ENCODE data around the gene BFSP2. TPM values are rescaled to one million over a fixed set of nuclear protein-coding genes. Genes with fewer than 3 reads are reported as not detected.

BFSP2 gene
- total and polyA plus RNA-seq, 10 donors, result 1.5 to 52.5 (median 3.1) TPM; not detected in 1

- no peak for TF ChIP-seq POLR2A (IDR thresholded peaks at IDR 0.05)
- intact Hi-C loops (cut with DNase I; ENCODE audit: low total_unique reads), result no loop called here
- H3K4me3 ChIP-seq, result no peak overlapping the region
- H3K36me3 ChIP-seq, result no peaks in the 10 kb centered on the region
- WGBS, 5 donors, result 95 to 100% (median 97%) methylated on average over 3 of the region's 3 CpGs
- H3K27ac ChIP-seq, result no peak overlapping the region
- no peaks in the 10 kb centered on the region for H3K9me3 ChIP-seq
- peaks cover 0 to 8% (median 0%) of the 10 kb centered on the region in 7 donors for H3K27me3 ChIP-seq (replicated peaks in 1 of 7)
- DNase-seq, result no peak
- H3K4me1 ChIP-seq, result no peaks in the 10 kb centered on the region
Observed at GRCh38 chr3:133367403-133367802, 32.5 kb upstream of the BFSP2 start.

GRCh38 chr3:133367956-133368355, 31.9 kb upstream of the BFSP2 start:
- H3K27me3 ChIP-seq (replicated peaks in 1 of 7), result peaks cover 0 to 8% (median 0%) of the 10 kb centered on the region in 7 donors
- no peak for DNase-seq
- intact Hi-C loops (cut with DNase I; ENCODE audit: low total_unique reads), result no loop called here
- TF ChIP-seq POLR2AphosphoS5 (IDR thresholded peaks at IDR 0.05) (no peak), POLR2A (IDR thresholded peaks at IDR 0.05) (no peak)
- TF ChIP-seq, protein P1, sequence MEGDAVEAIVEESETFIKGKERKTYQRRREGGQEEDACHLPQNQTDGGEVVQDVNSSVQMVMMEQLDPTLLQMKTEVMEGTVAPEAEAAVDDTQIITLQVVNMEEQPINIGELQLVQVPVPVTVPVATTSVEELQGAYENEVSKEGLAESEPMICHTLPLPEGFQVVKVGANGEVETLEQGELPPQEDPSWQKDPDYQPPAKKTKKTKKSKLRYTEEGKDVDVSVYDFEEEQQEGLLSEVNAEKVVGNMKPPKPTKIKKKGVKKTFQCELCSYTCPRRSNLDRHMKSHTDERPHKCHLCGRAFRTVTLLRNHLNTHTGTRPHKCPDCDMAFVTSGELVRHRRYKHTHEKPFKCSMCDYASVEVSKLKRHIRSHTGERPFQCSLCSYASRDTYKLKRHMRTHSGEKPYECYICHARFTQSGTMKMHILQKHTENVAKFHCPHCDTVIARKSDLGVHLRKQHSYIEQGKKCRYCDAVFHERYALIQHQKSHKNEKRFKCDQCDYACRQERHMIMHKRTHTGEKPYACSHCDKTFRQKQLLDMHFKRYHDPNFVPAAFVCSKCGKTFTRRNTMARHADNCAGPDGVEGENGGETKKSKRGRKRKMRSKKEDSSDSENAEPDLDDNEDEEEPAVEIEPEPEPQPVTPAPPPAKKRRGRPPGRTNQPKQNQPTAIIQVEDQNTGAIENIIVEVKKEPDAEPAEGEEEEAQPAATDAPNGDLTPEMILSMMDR (IDR thresholded peaks at IDR 0.05 in 8 of 11, conservative IDR thresholded peaks at IDR 0.05 in 3 of 11), result no peak
- no peaks in the 10 kb centered on the region for H3K36me3 ChIP-seq
- WGBS, 5 donors, result 61 to 90% (median 75%) methylated on average over 1 of the region's 1 CpG
- H3K9me3 ChIP-seq, result no peaks in the 10 kb centered on the region
- no peak overlapping the region for H3K4me3 ChIP-seq
- H3K27ac ChIP-seq, result no peak overlapping the region
- no peaks in the 10 kb centered on the region for H3K4me1 ChIP-seq

DNA sequence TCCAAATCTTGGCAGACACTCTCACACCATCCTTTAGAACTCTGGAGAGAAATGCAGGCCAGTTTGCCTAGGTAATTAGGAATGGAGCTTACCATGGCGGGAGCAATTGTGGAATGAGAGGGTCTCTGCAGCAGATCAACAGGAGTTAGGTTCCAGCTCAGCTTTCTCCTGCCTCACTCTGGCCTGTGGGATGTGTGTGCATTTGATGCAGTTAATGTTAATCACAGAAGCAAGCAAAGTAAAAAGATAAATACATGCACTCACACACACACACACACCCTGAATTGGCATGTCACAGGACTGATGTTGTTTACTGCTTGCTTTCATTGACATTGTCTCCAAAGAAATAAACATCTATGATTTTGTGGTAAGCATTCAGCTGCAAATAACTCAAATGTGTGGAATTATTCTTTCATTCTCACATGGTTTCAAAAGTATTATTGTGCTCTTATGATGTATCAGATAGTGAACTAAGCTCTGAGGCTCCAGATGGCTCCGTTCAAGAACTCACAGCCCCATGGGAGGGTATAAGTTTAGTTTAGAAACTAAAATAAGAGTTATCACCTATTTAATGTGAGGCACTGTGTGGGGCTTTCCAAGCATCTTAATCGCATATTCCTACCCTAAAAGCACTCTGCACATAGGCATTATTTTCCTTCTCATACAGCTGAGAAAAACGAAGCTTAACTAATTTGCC, 31.3 kb upstream of the BFSP2 start:
- H3K4me1 ChIP-seq, result no peaks in the 10 kb centered on the region
- H3K4me3 ChIP-seq, result no peak overlapping the region
- no peak for TF ChIP-seq POLR2AphosphoS5 (IDR thresholded peaks at IDR 0.05)
- TF ChIP-seq, protein P1 (IDR thresholded peaks at IDR 0.05 in 8 of 11, conservative IDR thresholded peaks at IDR 0.05 in 3 of 11), result no peak
- TF ChIP-seq POLR2A (IDR thresholded peaks at IDR 0.05), result no peak
- H3K27me3 ChIP-seq (replicated peaks in 1 of 7), result peaks cover 0 to 8% (median 0%) of the 10 kb centered on the region in 7 donors
- no peaks in the 10 kb centered on the region for H3K36me3 ChIP-seq
- WGBS, 5 donors, result 53 to 79% (median 73%) methylated on average over 4 of the region's 4 CpGs
- intact Hi-C loops (cut with DNase I; ENCODE audit: low total_unique reads), result no loop called here
- H3K27ac ChIP-seq, result no peak overlapping the region
- no peaks in the 10 kb centered on the region for H3K9me3 ChIP-seq
- no peak for DNase-seq

GRCh38 chr3:133369068-133369440, 30.8 kb upstream of the BFSP2 start:
- H3K27me3 ChIP-seq (replicated peaks in 1 of 7), result peaks cover 0 to 8% (median 0%) of the 10 kb centered on the region in 7 donors
- DNase-seq, result no peak
- no peaks in the 10 kb centered on the region for H3K36me3 ChIP-seq
- no peak overlapping the region for H3K4me3 ChIP-seq
- WGBS, 5 donors, result 77 to 88% (median 81%) methylated on average over 9 of the region's 9 CpGs
- intact Hi-C loops (cut with DNase I; ENCODE audit: low total_unique reads), result no loop called here
- H3K4me1 ChIP-seq, result no peaks in the 10 kb centered on the region
- no peak overlapping the region for H3K27ac ChIP-seq
- H3K9me3 ChIP-seq, result no peaks in the 10 kb centered on the region
- TF ChIP-seq, protein P1 (IDR thresholded peaks at IDR 0.05 in 8 of 11, conservative IDR thresholded peaks at IDR 0.05 in 3 of 11), result no peak
- TF ChIP-seq POLR2AphosphoS5 (IDR thresholded peaks at IDR 0.05), result no peak
- TF ChIP-seq POLR2A (IDR thresholded peaks at IDR 0.05), result no peak
